ENCODE measurements around the gene ASTN2. TPM values are rescaled to one million over a fixed set of nuclear protein-coding genes. Genes with fewer than 3 reads are reported as not detected.

Gene ASTN2
- total RNA-seq, 1 experiment from 2014 or later = 4.8 TPM

DNA sequence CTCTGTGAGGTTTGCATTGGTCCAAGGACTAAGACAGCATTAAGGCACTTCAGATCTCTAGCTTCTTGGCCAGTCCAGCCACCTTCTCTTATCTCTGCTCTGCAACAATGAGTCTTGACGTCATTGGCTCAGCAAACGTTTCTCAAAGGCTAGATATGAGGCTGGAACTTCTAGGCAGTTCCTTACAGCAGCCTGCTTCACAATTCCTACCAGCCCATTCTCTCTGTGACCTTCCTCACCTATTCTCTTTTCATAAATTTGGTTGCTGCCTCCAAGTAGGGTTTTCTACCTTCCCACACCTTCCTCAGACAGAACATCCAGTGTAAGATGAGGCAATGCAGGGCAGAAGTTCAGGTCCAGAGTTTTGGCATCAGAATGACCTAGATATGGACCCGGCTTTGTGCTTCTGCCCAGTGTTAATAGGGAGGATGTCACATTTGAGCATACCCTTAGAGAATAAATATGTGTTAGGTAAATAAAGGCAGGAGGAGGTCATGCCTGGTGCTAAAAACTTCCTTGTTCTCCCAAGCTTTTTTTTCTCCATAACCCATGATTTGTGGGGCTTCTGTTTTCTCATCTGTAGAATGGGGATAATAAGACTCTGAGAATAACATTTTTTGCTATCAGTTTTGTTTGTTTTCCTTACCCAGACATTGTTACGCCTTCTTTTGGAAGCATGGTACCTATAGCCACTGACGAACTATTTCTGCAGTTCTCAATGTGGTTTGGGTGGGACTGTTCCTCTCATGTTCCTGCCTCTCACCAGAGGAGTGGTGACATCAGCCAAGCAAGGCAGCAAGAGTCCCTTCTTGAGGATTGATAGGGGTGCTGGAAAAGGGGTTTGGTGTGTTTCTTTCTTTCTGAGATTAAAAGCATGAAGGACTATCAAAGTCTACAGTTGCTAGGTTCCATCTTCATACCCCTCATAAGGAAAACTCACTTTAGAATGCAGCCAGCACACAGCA lies 948.3 kb downstream of the ASTN2 start:
- ATAC-seq = no peak
- ChIA-PET RAD21 (ENCODE audit: low non-redundant PET in 1 of 2, low total read pairs in 2 of 2, uncharacterized antibody in 2 of 2, unreplicated experiment in 2 of 2) (no interaction called here), CTCF (no interaction called here), POLR2A (no interaction called here)
- BruUV-seq (replicated peaks) = no TSS peak
- H4K20me1 ChIP-seq (ENCODE audit: insufficient read depth) = no peaks in the 10 kb centered on the region
- intact Hi-C loops (cut with micrococcal nuclease) = no loop called here
- H3K4me3 ChIP-seq (replicated peaks in 1 of 2; ENCODE audit: low read depth in 1 of 2, low read length in 2 of 2) = no peak overlapping the region
- H2AFZ ChIP-seq (ENCODE audit: low read depth, low read length, poor library complexity, severe bottlenecking) = no peak overlapping the region
- H3K27me3 ChIP-seq (ENCODE audit: insufficient read depth, low read length) = no peaks in the 10 kb centered on the region
- H3K27ac ChIP-seq (ENCODE audit: low read depth, low read length) = no peak overlapping the region
- TF ChIP-seq EGR1 (IDR thresholded peaks at IDR 0.05; ENCODE audit: low read depth) (no peak), CEBPB (IDR thresholded peaks at IDR 0.05; ENCODE audit: low read depth) (no peak), TCF7L2 (IDR thresholded peaks at IDR 0.05; ENCODE audit: borderline replicate concordance, extremely low read depth, insufficient read depth, insufficient read length) (no peak), EZH2 (IDR thresholded peaks at IDR 0.05) (no peak), SP1 (IDR thresholded peaks at IDR 0.05; ENCODE audit: low read depth) (no peak)
- no peaks in the 10 kb centered on the region for H3K9me2 ChIP-seq (ENCODE audit: insufficient read depth)
- H3K4me1 ChIP-seq (ENCODE audit: control insufficient read depth in 1 of 2, insufficient read depth in 2 of 2, low read length in 2 of 2) = no peaks in the 10 kb centered on the region
- H3K9ac ChIP-seq (ENCODE audit: low read length) = no peak overlapping the region
- no peaks in the 10 kb centered on the region for H3K79me2 ChIP-seq (ENCODE audit: insufficient read depth, low read length)
- no peaks in the 10 kb centered on the region for H3K36me3 ChIP-seq (ENCODE audit: control insufficient read depth in 1 of 2, insufficient read depth in 2 of 2, low read length in 2 of 2)
- no peaks in the 10 kb centered on the region for H3K9me3 ChIP-seq (ENCODE audit: control insufficient read depth in 1 of 2, insufficient read depth in 1 of 2, low read depth in 1 of 2, low read length in 2 of 2)
- no peak overlapping the region for H3K4me2 ChIP-seq (ENCODE audit: low read length)
- no peak for DNase-seq (ENCODE audit: low read depth, low spot score)

DNA sequence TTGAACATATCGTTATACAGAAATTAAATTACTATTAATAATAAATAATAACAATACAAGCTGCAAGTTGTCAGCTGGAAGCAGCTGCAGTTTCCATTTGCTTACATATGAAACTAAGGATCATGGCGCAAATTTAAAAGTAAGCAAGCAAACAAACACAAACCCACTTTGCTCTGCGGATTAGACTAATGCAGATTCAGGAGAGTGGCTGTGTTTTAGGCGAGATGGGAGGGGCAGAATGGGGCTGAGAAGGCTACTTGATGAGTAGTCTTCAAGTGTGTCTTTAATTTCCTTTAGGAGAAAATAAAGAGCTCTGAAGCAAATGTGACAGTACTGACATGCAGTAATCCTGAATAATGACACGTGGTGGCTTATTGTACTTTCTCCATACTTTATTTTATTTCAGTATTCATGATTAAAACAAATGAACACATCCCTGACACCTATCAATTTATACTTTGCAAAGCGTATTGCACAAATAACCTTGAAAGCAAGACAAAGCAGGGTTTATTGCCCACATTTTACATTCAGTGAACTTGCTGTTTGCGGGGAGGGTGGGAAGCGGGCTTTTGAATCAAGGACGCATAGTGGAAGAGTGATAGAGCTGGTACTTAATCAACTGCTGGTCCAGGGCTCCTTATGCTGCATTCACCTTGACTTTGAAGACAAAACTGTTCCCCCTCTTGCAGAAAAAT lies 949.1 kb downstream of the ASTN2 start:
- DNase-seq (ENCODE audit: low read depth, low spot score) = no peak
- ChIA-PET CTCF (no interaction called here), RAD21 (ENCODE audit: low non-redundant PET in 1 of 2, low total read pairs in 2 of 2, uncharacterized antibody in 2 of 2, unreplicated experiment in 2 of 2) (no interaction called here), POLR2A (no interaction called here)
- BruUV-seq (replicated peaks) = no TSS peak
- no peaks in the 10 kb centered on the region for H3K36me3 ChIP-seq (ENCODE audit: control insufficient read depth in 1 of 2, insufficient read depth in 2 of 2, low read length in 2 of 2)
- no peaks in the 10 kb centered on the region for H3K27me3 ChIP-seq (ENCODE audit: insufficient read depth, low read length)
- ATAC-seq = no peak
- H3K9me3 ChIP-seq (ENCODE audit: control insufficient read depth in 1 of 2, insufficient read depth in 1 of 2, low read depth in 1 of 2, low read length in 2 of 2) = no peaks in the 10 kb centered on the region
- no peaks in the 10 kb centered on the region for H3K4me1 ChIP-seq (ENCODE audit: control insufficient read depth in 1 of 2, insufficient read depth in 2 of 2, low read length in 2 of 2)
- no peaks in the 10 kb centered on the region for H3K79me2 ChIP-seq (ENCODE audit: insufficient read depth, low read length)
- no peak overlapping the region for H3K27ac ChIP-seq (ENCODE audit: low read depth, low read length)
- no peaks in the 10 kb centered on the region for H4K20me1 ChIP-seq (ENCODE audit: insufficient read depth)
- intact Hi-C loops (cut with micrococcal nuclease) = no loop called here
- H3K9ac ChIP-seq (ENCODE audit: low read length) = no peak overlapping the region
- H2AFZ ChIP-seq (ENCODE audit: low read depth, low read length, poor library complexity, severe bottlenecking) = no peak overlapping the region
- no peaks in the 10 kb centered on the region for H3K9me2 ChIP-seq (ENCODE audit: insufficient read depth)
- no peak overlapping the region for H3K4me3 ChIP-seq (replicated peaks in 1 of 2; ENCODE audit: low read depth in 1 of 2, low read length in 2 of 2)
- H3K4me2 ChIP-seq (ENCODE audit: low read length) = no peak overlapping the region
- no peak for TF ChIP-seq SRF (IDR thresholded peaks at IDR 0.05; ENCODE audit: low read depth)
- no peak for TF ChIP-seq CEBPB (IDR thresholded peaks at IDR 0.05; ENCODE audit: low read depth)
- no peak for TF ChIP-seq FOSL1 (IDR thresholded peaks at IDR 0.05; ENCODE audit: low read depth)
- TF ChIP-seq, protein P1, sequence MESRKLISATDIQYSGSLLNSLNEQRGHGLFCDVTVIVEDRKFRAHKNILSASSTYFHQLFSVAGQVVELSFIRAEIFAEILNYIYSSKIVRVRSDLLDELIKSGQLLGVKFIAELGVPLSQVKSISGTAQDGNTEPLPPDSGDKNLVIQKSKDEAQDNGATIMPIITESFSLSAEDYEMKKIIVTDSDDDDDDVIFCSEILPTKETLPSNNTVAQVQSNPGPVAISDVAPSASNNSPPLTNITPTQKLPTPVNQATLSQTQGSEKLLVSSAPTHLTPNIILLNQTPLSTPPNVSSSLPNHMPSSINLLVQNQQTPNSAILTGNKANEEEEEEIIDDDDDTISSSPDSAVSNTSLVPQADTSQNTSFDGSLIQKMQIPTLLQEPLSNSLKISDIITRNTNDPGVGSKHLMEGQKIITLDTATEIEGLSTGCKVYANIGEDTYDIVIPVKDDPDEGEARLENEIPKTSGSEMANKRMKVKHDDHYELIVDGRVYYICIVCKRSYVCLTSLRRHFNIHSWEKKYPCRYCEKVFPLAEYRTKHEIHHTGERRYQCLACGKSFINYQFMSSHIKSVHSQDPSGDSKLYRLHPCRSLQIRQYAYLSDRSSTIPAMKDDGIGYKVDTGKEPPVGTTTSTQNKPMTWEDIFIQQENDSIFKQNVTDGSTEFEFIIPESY (IDR thresholded peaks at IDR 0.05; ENCODE audit: extremely low read depth, insufficient replicate concordance, low read length) = no peak
- TF ChIP-seq EZH2 (IDR thresholded peaks at IDR 0.05) = no peak
- TF ChIP-seq TCF7L2 (IDR thresholded peaks at IDR 0.05; ENCODE audit: borderline replicate concordance, extremely low read depth, insufficient read depth, insufficient read length) = no peak
- no peak for TF ChIP-seq ZNF274 (IDR thresholded peaks at IDR 0.05; ENCODE audit: low read depth, low read length)
- TF ChIP-seq ZFX (IDR thresholded peaks at IDR 0.05) = no peak
- TF ChIP-seq MAX (IDR thresholded peaks at IDR 0.05) = no peak
- no peak for TF ChIP-seq ATF3 (IDR thresholded peaks at IDR 0.05)
- no peak for TF ChIP-seq YY1 (IDR thresholded peaks at IDR 0.05; ENCODE audit: extremely low read depth, insufficient replicate concordance, low read depth, low read length)
- TF ChIP-seq SIN3A (IDR thresholded peaks at IDR 0.05; ENCODE audit: low read depth) = no peak
- no peak for TF ChIP-seq EGR1 (IDR thresholded peaks at IDR 0.05; ENCODE audit: low read depth)
- no peak for TF ChIP-seq CBX3 (IDR thresholded peaks at IDR 0.05; ENCODE audit: low read depth)
- TF ChIP-seq SP1 (IDR thresholded peaks at IDR 0.05; ENCODE audit: low read depth) = no peak
